Left ventricle myocardium inferior (tissue), 1 donor: ENCODE data around the gene LRGUK. TPM values are rescaled to one million over a fixed set of nuclear protein-coding genes. Genes with fewer than 3 reads are reported as not detected.

Experiments used
- DNase-seq: peaks from one replicate; pipeline ENCODE4 v3.0.0-alpha.2; 2020
- H3K27ac ChIP-seq: fragments of 200-600 bp; replicated peaks from 2 replicates; pipeline ENCODE4 v1.8.0; 2021
- H3K27me3 ChIP-seq: fragments of 200-600 bp; 2 replicates; pipeline ENCODE4 v1.8.0; 2021; ENCODE audit warnings: low read depth
- H3K36me3 ChIP-seq: fragments of 200-600 bp; 2 replicates; pipeline ENCODE4 v1.8.0; 2021
- H3K4me1 ChIP-seq: fragments of 200-600 bp; 2 replicates; pipeline ENCODE4 v1.8.0; 2021
- H3K4me3 ChIP-seq: fragments of 200-600 bp; 2 replicates; pipeline ENCODE4 v1.8.0; 2021; ENCODE audit warnings: mild to moderate bottlenecking, moderate library complexity
- H3K9me3 ChIP-seq: fragments of 200-600 bp; replicated peaks from 2 replicates; pipeline ENCODE4 v1.8.0; 2021
- CTCF ChIP-seq: fragments of 200-600 bp; IDR thresholded peaks from 2 replicates; pipeline ENCODE4 v1.8.0; 2021; ENCODE audit warnings: antibody characterized with exemption, mild to moderate bottlenecking, borderline replicate concordance
- intact Hi-C: fragments of 100-400 bp; cut with micrococcal nuclease; formaldehyde crosslinking; loops from one replicate; pipeline ENCODE4 v1.11.0; 2022
- total RNA-seq: library from RNA; stranded (reverse); fragmentation: NEBNext Ultra II Directional; extraction: Animal tissue kit (Norgen Biotek cat#: 25700); gene quantifications from one replicate; pipeline ENCODE4 v1.2.1, GENCODE V29; 2021
- donor health status: DM: no; HTN: yes; CAD: no; lungs with severe emphysema.

LRGUK gene
- total RNA-seq, 1 donor from 2014 or later: 0.19 TPM

GRCh38 chr7:134098072-134098471 lies 29.1 kb upstream of the LRGUK start:
- H3K27ac ChIP-seq: no peak overlapping the region
- H3K4me1 ChIP-seq: no peaks in the 10 kb centered on the region
- no peak for TF ChIP-seq CTCF
- H3K4me3 ChIP-seq: no peak overlapping the region
- no peaks in the 10 kb centered on the region for H3K27me3 ChIP-seq
- peaks cover 20% of the 10 kb centered on the region for H3K9me3 ChIP-seq
- intact Hi-C loops: no loop called here
- DNase-seq: no peak
- H3K36me3 ChIP-seq: no peaks in the 10 kb centered on the region

- H3K27ac ChIP-seq: no peak overlapping the region
- no peaks in the 10 kb centered on the region for H3K36me3 ChIP-seq
- H3K4me1 ChIP-seq: no peaks in the 10 kb centered on the region
- TF ChIP-seq CTCF: no peak
- no peak overlapping the region for H3K4me3 ChIP-seq
- no peak for DNase-seq
- intact Hi-C loops: no loop called here
- H3K9me3 ChIP-seq: no peaks in the 10 kb centered on the region
- H3K27me3 ChIP-seq: no peaks in the 10 kb centered on the region
These were observed 25.4 kb upstream of the LRGUK start for GRCh38 chr7:134101716-134102115.

GRCh38 chr7:134104166-134104565 lies 23.0 kb upstream of the LRGUK start:
- no peaks in the 10 kb centered on the region for H3K27me3 ChIP-seq
- TF ChIP-seq CTCF: no peak
- H3K4me3 ChIP-seq: no peak overlapping the region
- H3K36me3 ChIP-seq: no peaks in the 10 kb centered on the region
- intact Hi-C loops: no loop called here
- H3K27ac ChIP-seq: no peak overlapping the region
- H3K4me1 ChIP-seq: no peaks in the 10 kb centered on the region
- no peaks in the 10 kb centered on the region for H3K9me3 ChIP-seq
- DNase-seq: no peak

- no peaks in the 10 kb centered on the region for H3K9me3 ChIP-seq
- H3K27me3 ChIP-seq: no peaks in the 10 kb centered on the region
- no peaks in the 10 kb centered on the region for H3K4me1 ChIP-seq
- intact Hi-C loops: no loop called here
- no peak overlapping the region for H3K4me3 ChIP-seq
- H3K36me3 ChIP-seq: no peaks in the 10 kb centered on the region
- DNase-seq: no peak
- H3K27ac ChIP-seq: no peak overlapping the region
- TF ChIP-seq CTCF: no peak
These were observed 21.3 kb upstream of the LRGUK start for GRCh38 chr7:134105841-134106240.

GRCh38 chr7:134108802-134109201 lies 18.3 kb upstream of the LRGUK start:
- Histone ChIP-seq H3K4me1 (no peaks in the 10 kb centered on the region), H3K27ac (no peak overlapping the region), H3K27me3 (no peaks in the 10 kb centered on the region), H3K4me3 (no peak overlapping the region), H3K36me3 (no peaks in the 10 kb centered on the region), H3K9me3 (no peaks in the 10 kb centered on the region)
- TF ChIP-seq CTCF: no peak
- DNase-seq: no peak
- intact Hi-C loops: no loop called here

GRCh38 chr7:134113655-134114054 lies 13.5 kb upstream of the LRGUK start:
- intact Hi-C loops: no loop called here
- no peak overlapping the region for H3K27ac ChIP-seq
- no peak for TF ChIP-seq CTCF
- H3K9me3 ChIP-seq: no peaks in the 10 kb centered on the region
- DNase-seq: no peak
- no peak overlapping the region for H3K4me3 ChIP-seq
- H3K4me1 ChIP-seq: no peaks in the 10 kb centered on the region
- H3K36me3 ChIP-seq: no peaks in the 10 kb centered on the region
- H3K27me3 ChIP-seq: no peaks in the 10 kb centered on the region
